GF-D8 (cell line): ENCODE data around the gene TTC38.

ENCODE experiments used
- DNase-seq: peaks from one replicate; lab custom pipeline; 2025; lab: John Stamatoyannopoulos, UW

The TTC38 gene

DNA sequence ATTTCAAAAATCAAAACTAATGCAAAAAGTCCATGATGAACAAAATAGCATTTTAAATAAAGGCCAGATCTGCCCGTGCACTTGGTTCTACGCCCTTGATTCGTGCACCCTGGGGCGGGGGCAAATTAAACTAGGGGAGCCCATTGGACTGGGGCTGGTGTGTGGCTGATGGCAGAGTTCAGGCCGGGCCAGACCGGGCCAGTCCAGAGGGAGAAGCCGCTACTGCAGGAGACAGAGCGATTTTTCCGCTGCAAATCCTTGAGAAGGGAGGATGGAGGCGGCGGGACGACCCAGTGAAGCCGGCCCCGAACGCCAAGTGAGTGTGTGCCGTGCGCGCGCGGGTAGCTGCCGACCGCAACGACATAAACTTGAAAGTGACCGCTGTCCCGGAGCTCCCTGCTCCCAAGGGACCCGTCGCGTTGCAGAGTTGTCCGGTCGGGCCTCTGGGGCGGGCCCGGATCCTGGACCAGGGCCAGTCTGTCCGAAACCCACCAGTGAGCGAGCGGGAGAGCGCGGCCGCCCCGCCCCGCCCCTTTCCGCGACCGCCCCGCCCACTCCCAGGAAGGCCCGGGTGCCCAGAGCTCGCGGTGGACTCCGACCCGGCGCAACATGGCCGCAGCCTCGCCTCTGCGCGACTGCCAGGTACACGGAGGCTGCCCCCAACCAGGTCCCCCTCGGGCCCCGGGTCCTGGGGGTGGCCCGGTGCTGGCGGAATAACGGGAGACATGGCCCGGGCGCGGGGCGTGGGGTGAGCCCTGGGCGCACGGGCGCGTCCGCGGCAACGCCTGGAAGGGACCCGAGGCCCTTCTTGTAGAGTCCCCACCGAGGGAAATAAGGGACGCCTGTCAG, at the start of gene TTC38:
TTC38 (plus strand) TSS at position 578 of the 849 bp plus-strand sequence; CDS start at position 610, 32 bp downstream.
- peak; percentile 14 for DNase-seq

DNA sequence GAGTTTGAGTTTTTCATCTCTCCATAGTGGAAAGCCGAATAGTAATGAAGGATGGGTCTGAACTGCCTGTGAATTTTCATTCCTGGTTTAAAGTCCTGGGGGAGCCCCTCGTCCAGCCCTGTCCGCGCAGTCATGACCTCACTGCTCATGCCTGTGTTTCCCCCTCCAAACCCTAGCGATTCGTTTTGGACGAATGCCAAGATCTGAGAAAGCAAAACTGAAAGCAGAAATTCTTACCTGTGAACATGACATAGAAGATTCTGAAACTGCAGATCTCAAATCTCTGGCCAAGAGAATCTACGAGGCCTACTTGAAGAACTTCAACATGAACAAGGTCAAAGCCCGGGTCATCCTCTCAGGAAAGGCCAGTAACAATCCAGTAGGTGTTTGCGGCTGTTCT, 48.2 kb upstream of the TTC38 start:
- no peak for DNase-seq

DNA sequence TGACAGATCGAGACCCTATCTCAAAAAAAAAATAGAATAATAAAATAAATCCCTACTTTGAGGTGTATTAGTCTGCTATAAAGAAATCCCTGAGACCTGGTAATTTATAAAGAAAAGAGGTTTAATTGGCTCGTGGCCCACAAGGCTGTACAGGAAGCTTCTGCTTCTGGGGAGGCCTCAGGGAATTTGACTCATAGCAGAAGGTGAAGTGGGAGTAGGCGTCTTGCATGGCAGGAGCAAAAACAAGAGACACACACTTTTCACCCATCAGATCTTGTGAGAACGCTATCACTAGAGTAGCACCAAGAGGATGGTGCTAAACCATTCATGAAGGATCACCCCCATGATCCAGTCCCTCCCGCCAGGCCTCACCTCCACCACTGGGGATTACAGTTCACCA, 46.9 kb upstream of the TTC38 start:
- no peak for DNase-seq

DNA sequence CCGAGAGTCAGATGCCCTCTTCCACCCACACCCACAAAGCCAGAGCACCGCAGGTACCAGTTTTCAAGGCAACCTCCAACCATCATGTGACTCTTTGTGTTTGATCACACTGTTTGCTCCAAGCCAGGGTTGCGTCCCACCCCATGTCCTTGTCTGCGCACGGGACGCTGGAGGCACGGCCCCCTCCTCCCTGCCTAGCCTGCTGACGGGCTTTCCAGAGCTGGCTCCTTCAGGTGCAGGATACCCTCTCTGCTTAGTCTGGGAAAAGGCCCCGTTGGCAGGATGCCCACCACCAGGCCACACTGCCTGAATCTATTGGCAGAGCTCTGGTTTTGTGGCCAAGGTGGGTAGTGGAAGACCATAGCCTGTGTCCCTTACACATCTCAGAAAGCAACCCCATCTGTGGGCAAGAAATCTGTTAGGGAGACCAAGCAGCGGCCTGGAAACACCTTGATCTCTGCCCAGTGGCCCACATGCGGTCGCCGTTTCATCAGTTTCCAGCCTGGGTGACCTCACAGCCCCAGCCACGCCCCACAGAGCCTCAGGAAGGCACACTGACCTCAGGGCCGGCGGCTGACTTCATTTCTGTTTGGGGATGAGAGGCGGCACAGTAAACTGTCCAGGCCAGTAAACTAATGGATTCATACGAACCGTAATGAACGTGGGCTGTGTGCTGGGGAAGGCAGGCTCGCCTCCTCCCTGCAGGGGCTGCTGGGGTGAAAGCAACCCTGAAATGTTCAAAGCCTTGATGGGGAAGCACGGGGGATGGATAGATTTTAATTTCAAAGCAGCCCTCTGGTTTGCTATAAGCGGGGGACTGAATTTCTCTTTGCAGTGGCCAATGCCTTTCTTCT, 43.5 kb upstream of the TTC38 start:
- no peak for DNase-seq

DNA sequence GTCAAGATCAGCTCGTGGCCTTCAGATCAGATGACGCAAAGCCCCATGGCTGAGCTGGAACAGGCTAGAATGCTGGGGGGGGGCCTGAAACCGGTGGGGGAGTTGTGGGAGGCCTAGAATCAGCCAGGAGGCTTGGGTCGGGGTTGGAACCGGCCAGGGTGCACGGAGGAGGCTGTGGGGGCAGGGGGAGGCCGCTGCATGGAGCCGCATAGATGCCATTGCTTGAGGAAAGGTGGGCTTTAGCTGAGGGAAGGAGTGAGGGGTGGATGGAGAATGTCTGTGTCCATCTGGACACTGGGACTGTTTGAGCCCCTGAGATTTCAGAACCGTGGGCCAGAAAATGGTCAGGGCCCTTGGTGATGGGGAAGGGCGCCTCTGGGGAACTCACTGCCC, 42.9 kb upstream of the TTC38 start:
- no peak for DNase-seq

DNA sequence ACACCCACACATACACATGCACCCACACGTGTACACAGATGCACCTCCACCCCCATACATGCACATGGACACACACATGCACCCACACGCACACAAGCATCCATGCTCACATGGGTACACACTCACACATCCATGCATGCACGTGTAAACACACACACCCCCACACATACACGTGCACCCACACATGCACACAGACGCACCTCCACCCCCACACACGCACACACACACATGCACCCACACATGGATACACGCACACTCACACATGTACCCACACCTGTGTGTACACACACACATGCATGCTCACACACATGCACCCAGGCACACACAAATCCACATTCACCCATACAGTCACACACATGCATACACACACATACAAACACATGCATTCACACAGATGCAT, 42.2 kb upstream of the TTC38 start:
- no peak for DNase-seq

DNA sequence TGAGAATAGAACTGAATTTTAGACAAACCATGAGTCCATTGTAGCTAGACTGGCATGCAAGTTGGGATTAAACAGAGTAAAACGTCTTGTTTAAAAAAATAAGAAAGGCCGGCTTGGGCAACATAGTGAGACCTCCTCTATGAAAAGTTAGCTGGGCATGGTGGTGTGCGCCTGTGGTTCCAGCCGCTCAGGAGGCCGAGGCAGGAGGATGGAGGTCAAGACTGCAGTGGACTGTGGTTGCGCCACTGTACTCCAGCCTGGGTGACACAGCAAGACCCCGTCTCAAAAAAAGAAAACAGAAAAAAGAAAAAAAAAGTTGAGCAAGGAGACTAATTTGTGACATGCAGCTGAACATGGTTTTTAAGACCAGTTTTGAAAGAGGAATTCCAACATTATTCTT, 41.2 kb upstream of the TTC38 start:
- no peak for DNase-seq

DNA sequence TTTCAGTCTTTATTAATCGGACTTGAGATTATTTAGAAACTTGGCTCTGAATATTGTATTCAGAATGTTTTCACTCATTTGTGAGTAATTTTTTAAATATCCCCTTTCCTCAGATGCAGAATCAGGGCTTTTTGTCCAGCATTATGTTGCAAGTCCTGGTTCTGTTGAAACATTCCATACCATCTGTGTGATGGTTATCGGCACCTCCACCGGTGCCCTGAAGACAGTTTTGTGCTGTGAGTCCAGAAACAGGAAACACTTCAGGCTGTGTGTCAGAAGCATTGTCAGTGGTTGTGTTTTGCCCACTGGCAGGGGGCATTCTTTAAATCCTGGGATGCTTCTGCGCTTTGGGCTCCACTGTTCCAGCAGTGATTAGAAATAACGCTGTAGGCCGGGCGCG, 38.1 kb upstream of the TTC38 start:
- DNase-seq = peak; percentile 82

DNA sequence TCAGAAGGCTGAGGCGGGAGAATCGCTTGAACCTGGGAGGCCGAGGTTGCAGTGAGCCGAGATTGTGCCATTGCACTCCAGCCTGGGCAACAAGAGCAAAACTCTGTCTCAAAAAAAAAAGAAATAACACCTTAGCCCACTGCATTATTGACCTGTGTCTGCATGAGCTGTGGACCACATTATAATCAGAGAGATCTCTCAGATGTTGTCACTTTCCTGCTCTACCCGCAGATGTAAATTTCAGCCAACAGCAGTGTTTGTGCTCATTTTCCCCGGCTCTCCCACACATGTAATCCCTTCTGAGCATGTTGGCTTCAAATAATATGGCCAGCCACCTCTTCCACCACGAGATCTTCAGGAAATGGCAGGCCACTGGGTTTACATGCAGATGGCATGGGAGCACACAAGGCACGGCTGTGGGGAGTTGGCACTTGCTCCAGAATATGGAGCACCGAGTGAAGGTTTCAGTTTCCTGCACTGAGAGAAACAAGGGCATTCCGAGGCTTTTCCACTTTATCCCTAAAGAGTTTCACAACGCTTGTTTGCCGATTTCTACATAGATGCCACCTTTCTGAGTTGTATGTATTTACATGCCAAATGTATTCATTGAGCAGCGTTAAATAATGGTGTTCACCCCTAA, 37.4 kb upstream of the TTC38 start:
- DNase-seq = peak; percentile 93

DNA sequence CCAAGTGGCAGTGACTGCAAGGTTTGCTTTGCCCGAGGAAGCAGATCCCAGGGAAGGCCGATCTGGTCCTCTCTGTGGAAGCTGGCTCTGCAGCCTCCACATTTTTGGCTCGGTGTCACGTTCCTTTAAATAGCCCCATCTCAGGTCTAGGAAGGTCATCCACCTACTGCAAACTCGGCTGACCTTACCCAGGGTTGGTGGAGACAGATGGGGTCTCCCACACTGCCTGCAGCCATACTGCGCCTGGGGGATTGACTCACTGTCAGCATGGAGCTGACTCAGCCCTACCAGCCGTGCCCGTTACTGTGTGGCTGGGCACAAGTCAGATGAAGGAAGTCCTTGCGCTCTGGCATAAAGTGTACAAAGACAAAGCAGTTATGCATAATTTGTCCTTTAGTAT, 34.6 kb upstream of the TTC38 start:
- DNase-seq = no peak

DNA sequence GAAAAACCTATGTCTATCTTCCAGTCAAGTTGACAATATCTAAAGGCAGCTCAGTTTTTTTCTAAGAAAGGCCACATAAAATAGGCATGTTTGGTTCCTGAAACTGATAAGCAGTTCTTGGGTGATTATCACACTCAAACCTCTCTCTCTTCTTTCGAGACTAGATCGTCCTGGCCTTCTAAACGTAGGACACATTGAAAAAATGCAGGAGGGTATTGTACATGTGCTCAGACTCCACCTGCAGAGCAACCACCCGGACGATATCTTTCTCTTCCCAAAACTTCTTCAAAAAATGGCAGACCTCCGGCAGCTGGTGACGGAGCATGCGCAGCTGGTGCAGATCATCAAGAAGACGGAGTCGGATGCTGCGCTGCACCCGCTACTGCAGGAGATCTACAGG, 32.8 kb upstream of the TTC38 start:
- no peak for DNase-seq

DNA sequence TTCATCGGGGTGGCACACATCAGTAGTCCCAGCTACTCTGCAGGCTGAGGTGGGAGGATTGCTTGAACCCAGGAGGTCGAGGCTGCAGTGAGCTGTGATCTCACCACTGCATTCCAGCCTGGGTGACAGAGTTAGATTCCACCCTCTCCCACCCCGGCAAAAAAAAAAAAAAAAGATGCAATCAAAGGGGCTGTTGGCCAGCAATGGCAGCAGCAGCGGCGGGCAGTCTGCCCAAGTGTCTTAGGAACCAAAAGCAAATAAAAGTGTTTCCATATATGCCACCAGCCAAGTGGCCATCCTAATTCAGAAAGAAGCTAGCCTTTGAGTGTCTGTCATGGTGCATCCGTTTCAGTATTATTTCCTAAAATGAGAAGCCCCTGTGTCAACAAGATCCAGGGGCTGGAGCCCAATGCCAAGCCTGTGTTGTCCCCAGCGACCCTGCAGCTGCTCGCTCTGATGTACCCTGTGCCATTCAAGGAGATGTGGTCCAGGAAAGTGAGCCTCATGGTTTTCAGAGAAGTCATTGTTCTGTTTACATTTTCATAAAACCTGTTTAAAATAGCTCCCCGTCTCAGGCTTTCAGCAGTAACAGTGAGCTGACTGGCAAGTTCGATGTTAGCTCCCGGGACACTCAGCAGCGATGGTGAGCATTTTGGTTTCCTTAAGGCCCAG, 30.2 kb upstream of the TTC38 start:
- DNase-seq = no peak

DNA sequence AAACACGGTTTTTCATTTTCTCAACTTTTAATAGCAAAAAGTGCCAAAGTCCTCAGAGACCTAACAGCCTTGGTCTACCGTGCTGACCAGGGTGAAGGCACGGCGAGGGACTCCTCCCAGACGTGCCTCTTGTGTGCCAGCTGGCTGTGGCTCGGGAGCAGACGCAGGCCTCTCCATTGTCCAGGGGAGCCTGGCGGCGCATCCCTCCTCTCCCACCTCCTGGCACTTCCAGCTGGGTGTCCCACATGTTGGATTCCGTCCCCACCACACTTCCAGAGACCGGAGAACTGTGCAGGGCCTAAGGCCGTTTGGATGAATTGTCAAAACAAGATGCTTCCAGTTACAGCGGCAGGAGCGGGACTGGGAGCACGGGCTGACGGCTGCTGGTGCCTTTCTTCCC, 29.3 kb upstream of the TTC38 start:
- DNase-seq = no peak

DNA sequence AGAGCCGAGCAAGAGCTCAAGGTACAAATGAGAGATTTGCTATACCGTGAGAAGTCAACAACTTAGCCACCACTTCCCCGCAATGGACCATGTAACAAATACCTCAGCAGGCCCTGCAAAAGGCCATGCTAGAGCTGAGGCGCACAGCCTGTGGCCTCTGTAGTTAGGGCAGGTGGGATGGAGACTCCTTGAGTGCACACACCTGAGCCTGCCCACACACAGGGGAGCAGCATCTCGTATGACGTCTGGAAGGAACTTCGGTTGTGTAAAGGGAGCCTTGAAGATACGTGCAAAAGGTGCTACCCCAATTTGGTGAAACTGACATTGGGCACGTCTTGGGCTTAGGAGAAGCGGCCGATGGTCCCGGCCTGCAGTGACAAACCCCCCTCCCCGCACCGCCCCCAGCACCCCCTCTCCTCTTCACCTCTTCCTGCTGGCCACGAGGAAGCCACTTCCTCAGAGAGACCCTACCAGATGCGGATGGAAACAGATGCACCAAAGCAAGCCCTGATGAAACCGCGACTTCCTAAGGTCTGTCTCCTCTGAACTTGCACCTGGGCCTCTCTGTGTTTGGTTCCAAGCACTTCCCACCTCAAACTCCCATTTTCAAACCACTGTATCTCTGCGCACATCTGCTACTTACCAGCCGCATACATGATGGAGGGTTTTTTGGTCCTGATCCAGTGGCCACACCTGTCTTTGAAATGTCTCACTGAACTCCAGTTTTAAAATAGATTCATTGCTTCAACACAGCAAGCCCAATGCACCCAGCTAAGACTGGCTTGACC, 28.4 kb upstream of the TTC38 start:
- no peak for DNase-seq

DNA sequence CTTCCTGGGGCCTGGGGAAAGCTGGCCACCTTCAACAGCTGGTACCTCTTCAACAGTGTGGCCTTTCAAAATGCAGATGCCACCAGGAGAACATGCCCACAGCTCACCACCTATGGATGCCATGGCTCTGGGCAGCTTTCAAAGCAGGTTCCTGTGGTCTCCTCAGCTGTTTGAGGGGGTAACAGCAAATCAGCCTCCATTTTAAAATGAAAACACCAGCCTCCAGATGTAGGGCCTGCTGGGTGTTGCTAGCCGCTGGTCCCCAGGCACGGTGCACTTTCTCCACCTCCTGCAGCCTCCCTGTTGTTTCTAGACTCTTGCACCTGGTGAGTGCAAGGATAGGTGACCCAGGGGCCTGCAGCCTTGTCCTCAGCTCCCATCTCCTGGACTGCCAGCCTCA, 27.7 kb upstream of the TTC38 start:
- DNase-seq = no peak

DNA sequence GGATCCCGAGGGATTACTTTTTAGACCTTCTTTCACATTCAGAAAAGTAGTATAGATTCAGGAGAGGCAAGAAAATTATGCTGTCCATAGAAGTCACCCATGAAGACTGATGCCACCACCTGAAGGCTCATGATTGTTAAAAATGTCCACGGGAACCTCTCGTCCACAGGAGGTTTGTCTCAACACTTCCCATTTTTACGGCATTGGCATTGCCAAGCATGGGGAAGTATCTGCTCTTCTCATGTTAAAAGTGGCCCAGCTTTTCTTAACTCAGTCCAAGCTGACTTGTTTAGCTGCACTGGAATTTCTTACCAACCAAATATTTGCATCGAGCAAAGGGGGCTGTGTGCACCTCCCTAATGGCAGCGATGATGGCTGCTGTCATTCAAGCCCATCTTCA, 27.3 kb upstream of the TTC38 start:
- no peak for DNase-seq

DNA sequence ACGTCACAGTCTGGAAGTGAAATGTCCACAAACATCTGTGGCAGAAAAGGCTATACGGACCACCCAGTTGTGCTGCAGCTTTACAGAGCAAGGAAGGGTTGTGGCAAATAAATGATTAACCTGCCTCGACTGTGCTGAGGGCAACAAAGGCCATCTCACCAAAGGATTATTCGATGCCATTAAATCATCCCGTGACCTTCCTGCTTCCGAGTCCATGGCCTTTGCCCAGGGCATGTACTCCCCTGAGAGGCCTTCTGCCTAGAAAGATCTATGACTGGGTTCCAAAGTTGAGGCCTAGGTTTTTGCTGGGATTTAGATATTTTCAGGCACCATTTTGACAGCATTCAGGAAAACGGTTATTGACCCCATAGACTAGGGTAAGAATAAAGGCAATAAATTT, 26.9 kb upstream of the TTC38 start:
- no peak for DNase-seq

DNA sequence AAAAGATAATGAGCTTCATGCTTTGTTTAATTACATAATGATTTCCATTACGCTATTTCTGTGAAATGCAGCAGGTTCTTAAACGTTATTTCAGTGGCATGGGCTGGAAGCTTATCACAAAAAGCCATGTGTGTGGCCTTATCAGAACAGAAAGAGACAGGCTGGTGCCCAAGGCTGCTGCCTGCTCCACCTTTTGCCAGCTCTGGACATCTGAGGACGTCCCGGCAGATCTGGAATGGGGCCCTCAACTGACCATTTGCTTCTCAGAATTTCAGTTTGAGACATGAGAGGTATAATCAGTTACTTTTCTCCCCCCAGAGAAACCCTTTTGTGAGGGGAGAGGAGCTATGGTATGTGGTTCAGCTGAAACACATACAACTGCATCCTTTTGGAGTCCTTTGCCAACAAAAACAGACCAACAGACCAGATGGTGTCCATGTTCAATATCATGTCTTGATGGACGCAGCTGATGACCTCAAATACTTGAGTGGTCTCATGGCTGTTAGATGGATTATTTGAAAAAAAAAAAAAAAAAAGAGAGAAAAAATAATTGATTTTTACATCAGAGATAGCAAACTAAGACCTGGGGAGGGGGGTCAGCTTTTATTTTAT, 26.3 kb upstream of the TTC38 start:
- no peak for DNase-seq

DNA sequence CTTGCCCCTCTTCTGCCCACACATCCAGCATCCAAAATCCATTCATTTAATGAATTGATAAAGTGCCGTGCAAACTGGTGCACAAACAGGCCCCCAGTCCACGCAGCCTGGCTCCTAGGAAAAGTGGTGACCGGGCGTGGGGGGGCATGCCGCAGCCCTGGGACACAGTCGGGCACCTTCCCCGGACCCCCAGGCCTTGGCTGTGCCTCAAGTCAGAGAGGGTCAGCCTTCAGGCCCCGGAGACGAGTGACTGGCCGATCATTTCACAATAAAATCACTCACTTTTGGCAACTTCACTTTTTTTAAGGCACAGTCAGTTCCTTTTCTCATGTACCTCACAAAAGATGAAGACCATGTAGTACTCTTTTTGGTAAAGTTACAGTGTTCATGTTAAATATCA, 25.7 kb upstream of the TTC38 start:
- DNase-seq = no peak

DNA sequence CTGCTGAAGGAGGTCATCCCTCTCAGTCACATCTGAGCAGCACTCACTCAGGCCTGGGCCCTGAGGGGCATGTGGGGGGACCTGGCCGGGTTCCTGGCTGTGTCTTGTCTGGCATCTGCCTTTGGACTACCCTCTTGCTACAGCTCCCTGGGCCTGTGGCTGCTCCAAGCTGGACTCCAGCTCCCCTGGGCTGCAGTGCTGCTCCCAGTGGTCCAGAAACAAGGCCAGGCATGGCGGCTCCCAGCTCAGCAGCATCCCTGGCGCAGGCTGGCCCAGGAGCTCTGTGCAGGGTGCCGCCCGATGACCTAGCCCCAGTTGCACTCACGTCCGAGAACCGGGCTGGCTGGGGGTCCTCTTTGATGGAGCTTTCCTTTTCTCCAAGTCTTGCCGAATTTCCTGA, 23.0 kb upstream of the TTC38 start:
- no peak for DNase-seq

DNA sequence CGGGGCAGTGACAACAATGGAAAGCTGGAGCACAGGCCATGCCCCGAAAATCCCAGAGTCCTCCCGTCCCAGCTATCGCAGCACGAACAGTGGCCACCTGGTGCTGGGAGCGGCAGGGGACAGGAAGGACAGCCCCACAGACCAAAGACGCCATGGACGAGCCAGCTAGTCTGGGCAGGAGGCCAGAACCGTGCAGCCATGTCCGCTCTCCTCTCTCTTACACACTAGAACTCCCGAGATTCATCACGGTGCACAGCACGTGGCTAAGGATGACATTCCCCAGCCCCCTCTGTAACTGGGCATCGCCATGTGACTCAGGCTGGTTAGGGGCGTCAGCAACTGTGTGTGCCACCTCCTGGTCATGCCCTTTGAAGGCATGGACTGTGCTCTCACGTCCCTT, 22.3 kb upstream of the TTC38 start:
- DNase-seq = no peak
